HG03521 (cell line): ENCODE results near the gene DNAH2.

ENCODE experiments used
- ATAC-seq: cut with Tn5 transposase; IDR thresholded peaks from one replicate; pipeline ENCODE4 v1.9.1; 2021; ENCODE audit warnings: mild to moderate bottlenecking, moderate library complexity; ENCODE audit not compliant: unreplicated experiment

DNAH2 gene

DNA sequence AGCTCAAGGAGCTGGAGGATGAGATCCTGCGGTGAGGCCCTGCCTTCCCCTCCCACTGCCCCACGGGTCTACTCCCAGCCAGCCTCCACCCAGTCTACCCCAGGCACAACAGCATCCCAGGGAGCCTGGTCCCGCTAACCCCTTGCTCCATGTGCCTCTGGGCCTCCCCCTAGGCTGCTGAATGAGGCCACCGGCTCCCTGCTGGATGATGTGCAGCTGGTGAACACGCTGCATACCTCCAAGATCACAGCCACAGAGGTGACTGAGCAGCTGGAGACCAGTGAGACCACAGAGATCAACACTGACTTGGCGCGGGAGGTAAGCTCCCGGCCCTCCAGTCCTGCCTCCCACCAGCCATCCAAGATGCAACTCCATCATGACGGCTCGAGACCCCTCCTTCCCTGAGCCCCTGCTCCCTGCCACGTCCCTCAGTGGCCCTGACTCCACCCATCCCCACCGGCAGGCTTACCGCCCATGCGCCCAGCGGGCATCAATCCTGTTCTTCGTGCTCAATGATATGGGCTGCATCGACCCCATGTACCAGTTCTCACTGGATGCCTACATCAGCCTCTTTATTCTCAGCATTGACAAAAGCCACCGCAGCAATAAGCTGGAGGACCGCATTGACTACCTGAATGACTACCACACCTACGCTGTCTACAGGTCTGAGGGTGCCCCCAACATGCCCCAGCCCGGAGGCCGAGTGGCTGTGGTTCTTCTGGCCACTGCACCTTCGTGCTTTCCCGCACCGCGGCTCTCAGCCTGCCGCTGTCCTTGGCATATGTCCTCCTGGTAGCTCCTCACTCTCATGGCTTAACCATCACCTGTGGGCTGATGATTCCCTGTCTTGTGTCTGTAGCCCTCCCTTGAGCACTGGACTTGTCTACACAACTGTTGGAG is 101.5 kb downstream of the DNAH2 start:
- no peak for ATAC-seq

- ATAC-seq = no peak
Observed at GRCh38 chr17:7820231-7820630, 102.7 kb downstream of the DNAH2 start.

- no peak for ATAC-seq
Observed at GRCh38 chr17:7822126-7822525, 104.6 kb downstream of the DNAH2 start.

- no peak for ATAC-seq
Observed at GRCh38 chr17:7823581-7824001, 106.0 kb downstream of the DNAH2 start.

DNA sequence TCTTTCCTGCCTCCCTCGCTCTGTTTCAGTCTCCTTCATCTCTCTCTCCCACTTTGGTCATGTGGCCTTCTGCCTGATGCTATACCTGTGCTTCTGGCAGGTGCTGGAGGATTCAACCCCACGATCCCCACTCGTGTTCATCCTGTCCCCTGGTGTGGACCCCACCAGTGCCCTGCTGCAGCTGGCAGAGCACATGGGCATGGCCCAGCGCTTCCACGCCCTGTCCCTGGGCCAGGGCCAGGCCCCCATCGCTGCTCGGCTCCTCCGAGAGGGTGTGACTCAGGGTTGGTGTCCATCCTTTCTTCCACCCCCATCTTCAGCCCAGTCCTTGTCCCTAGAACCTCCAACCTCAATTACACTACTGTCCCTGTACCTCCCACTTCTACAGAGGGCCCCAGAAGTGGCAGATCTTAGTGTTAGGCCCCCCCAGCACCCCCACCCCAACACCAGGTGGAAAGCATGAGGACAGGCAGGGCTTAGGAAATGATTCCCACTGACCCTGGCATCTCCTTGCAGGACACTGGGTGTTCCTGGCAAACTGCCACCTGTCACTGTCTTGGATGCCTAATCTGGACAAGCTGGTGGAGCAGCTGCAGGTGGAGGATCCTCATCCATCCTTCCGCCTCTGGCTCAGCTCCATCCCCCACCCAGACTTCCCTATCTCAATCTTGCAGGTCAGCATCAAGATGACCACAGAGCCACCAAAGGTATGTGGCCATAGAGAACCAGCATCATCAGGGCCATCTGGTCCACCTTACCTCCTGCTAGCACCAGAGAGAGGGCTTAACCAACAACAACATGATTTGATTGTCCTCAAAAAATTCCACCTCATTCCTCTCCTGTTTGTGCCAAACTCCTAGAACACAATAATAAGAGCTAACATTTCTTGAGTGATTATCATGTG is 106.7 kb downstream of the DNAH2 start:
- no peak for ATAC-seq

- no peak for ATAC-seq
Observed at GRCh38 chr17:7825206-7825990, 107.9 kb downstream of the DNAH2 start.

DNA sequence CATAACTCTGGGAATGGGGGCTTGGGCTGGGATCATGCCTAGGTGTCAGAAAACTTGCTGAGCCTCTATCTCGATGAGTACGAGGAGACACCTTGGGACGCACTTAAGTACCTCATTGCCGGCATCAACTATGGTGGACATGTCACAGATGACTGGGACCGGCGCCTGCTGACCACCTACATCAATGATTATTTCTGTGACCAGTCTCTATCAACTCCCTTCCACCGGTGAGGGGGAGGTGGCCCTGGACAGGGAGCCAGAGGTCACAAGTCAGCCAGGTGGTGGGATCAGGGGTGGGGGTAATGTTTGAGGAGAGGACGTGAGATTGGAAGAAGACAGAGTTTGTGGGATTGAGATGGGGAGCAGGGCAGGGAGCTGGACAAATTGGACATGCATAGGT is 113.1 kb downstream of the DNAH2 start:
- no peak for ATAC-seq

- ATAC-seq = no peak
Observed at GRCh38 chr17:7831233-7831632, 113.7 kb downstream of the DNAH2 start.

DNA sequence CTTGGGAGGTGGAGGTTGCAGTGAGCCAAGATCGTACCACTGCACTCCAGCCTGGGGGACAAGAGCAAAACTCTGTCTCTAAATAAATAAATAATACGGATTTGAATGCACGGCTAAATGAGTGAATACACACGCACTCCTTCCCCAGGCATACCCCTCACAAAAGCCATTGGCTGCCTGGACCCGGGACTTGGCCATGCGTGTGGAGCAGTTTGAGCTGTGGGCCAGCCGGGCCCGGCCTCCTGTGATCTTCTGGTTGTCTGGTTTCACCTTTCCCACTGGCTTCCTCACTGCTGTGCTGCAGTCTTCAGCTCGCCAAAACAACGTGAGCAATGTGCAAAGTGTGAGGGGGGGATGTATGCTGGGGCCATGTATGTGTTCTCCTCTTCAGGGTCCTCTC is 114.9 kb downstream of the DNAH2 start:
- no peak for ATAC-seq

GRCh38 chr17:7833011-7833794 is 115.7 kb downstream of the DNAH2 start:
- ATAC-seq = no peak

DNA sequence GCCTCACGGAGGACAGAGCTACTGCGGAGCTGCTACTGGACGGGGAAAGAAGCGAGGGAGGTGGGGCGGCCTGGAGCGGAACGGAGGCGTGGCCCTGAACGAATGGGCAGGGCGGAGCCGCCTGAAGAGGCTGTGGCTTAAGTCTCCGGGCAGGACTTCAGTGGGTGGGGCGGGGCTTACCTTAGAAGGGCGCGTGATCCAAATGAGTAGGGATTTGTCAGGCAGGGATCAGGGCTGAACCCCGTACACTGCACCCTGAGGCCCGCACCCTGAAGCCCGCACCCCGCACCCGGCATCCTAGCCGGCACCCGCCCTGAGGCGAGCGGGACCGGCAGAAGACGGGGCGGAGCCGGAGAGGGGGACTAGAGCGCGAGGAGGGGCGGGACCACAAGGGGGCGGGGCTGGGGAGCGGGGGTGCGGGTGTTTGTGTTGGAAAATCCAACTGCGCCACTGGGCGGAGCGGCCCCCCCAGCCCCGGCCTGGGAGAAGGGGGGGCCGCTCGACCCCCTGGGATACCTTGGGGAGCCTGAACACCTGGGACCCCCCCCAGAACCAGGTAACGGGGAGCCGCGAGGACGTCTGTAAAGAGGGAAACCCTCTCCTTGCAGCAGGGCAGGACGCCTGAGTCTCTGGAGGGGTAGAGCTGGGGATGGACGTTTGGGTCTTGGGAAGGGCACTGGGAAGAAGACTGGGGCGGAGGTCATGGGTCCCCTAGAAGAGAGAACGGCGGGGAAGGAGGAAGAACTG is 116.4 kb downstream of the DNAH2 start, which contains the start of gene KDM6B:
KDM6B (plus strand) TSS at position 423 of the 747 bp plus-strand sequence. CDS start 11,338 bp downstream, outside the sequence.
- peak; percentile 38 for ATAC-seq

GRCh38 chr17:7834542-7834956 is 117.0 kb downstream of the DNAH2 start:
- ATAC-seq = no peak

DNA sequence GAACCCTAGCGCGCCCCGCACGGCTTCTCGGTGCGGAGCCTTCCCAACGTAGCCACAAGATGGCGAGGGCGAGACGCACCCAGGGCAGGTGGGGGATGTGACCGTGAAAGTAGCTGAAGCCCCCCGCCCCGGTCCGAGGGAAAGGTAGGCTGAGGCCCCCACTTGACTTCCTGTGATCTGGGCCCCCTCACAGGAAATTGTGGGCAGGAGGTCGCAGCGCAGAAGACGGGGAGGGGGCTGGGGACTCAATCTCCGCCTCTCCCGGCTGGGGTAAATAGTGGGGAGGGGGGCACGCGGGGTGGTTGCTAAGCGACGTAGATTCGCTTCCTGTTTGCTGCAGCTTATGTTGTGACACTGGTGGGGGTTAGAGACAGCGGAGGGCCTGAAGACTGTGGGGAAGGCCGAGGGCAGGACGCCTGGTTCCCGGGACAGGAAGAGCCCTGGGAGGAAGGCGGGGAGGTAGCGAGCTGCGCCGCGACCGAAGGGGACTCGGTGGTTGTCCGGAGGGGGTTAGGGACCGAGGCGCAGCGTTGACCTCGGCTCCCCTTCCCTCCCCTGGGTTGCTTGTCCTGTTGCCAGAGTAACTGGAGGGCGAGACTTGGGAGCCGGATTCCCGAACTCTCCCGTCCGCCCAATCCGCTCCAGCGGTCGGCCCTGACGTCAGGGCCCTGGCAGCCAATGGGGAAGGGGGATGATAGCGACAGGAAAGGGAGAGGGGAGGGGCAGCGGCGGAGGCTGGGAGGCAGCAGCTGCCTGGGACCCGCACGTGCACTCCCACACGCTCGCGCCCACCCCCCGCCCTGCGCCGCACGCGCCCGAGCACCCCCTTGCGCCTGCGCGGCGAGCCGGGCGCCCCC is 117.6 kb downstream of the DNAH2 start:
- ATAC-seq = peak; percentile 54

DNA sequence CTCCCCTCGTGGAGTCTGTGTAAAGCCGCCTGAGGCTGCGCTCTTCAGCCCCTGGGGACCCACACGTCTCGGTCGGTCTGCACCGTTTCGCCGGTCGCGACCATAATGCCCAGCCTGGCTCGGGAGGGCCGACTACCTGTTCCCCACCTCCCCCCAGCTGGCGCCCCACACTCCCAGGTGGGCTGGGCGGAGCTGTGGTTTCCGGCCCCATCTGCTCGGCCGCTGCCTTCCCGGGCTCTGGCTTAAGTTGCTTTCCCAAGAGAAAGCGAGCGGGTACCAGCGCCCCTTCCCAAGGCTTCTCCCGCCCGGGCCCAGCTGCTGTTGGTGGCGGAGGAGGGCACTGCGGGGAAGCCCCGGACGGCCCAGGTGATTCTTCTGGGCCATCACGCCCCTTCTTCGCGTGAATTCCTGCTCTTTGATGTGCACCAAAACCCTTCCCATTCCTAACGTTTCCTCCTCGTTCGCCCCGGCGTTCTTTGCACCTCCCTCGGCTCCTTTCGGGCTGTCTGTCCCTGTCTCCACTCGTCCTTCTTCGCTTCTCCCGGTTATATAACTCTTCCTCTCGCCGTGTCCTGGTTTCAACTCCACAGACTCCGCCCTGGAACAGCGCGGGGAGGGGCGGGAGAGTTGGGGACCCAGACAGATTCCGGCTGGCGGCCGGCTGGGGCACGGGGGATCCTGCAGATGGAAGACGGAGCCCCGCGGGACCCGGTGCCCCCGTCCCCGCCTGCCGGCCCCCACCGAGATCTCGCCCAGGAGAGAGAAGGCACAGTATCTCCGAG is 118.5 kb downstream of the DNAH2 start:
- ATAC-seq = no peak

- ATAC-seq = no peak
Observed at GRCh38 chr17:7836596-7837407, 119.3 kb downstream of the DNAH2 start.

- no peak for ATAC-seq
Observed at GRCh38 chr17:7837408-7838088, 120.0 kb downstream of the DNAH2 start.
